Measurements from ENCODE around the gene PASK. TPM values are rescaled to one million over a fixed set of nuclear protein-coding genes. Genes with fewer than 3 reads are reported as not detected.

PASK gene
- polyA plus RNA-seq, 4 donors, result 4.7 to 14.7 (median 6.2) TPM

GRCh38 chr2:241070361-241070760 lies 78.9 kb downstream of the PASK start:
- Histone ChIP-seq H3K27me3 (ENCODE audit: control insufficient read depth in 3 of 3, insufficient read depth in 3 of 3, low read length in 3 of 3) (peaks cover 0 to 20% (median 0%) of the 10 kb centered on the region in 3 donors), H3K27ac (ENCODE audit: low read depth in 1 of 3, low read length in 2 of 3) (no peak overlapping the region), H3K36me3 (ENCODE audit: control insufficient read depth in 3 of 3, insufficient read depth in 2 of 3, low read depth in 1 of 3, low read length in 3 of 3) (peaks cover 2 to 18% (median 4%) of the 10 kb centered on the region in 3 donors), H3K4me1 (ENCODE audit: control insufficient read depth in 3 of 3, insufficient read depth in 2 of 3, low read depth in 1 of 3, low read length in 2 of 3) (no peaks in the 10 kb centered on the region), H3K4me3 (ENCODE audit: low read depth in 1 of 3, low read length in 3 of 3) (no peak overlapping the region), H3K9me3 (ENCODE audit: control insufficient read depth in 2 of 2, insufficient read depth in 1 of 2, low read depth in 1 of 2, low read length in 1 of 2) (no peaks in the 10 kb centered on the region)
- DNase-seq, result no peak
- WGBS, 3 donors, result 90 to 93% (median 90%) methylated on average over 13 of the region's 13 CpGs
- no peak for FAIRE-seq

GRCh38 chr2:241069821-241070281 lies 79.4 kb downstream of the PASK start:
- H3K4me3 ChIP-seq (ENCODE audit: low read depth in 1 of 3, low read length in 3 of 3), result no peak overlapping the region
- WGBS, 3 donors, result 33 to 63% (median 60%) methylated on average over 26 of the region's 26 CpGs
- no peak for DNase-seq
- H3K27me3 ChIP-seq (ENCODE audit: control insufficient read depth in 3 of 3, insufficient read depth in 3 of 3, low read length in 3 of 3), result peaks cover 0 to 20% (median 0%) of the 10 kb centered on the region in 3 donors
- no peaks in the 10 kb centered on the region for H3K4me1 ChIP-seq (ENCODE audit: control insufficient read depth in 3 of 3, insufficient read depth in 2 of 3, low read depth in 1 of 3, low read length in 2 of 3)
- peaks cover under 1 to 12% (median 2%) of the 10 kb centered on the region in 3 donors for H3K36me3 ChIP-seq (ENCODE audit: control insufficient read depth in 3 of 3, insufficient read depth in 2 of 3, low read depth in 1 of 3, low read length in 3 of 3)
- FAIRE-seq, result no peak
- H3K9me3 ChIP-seq (ENCODE audit: control insufficient read depth in 2 of 2, insufficient read depth in 1 of 2, low read depth in 1 of 2, low read length in 1 of 2), result no peaks in the 10 kb centered on the region
- no peak overlapping the region for H3K27ac ChIP-seq (ENCODE audit: low read depth in 1 of 3, low read length in 2 of 3)

GRCh38 chr2:241068942-241069810 lies 80.1 kb downstream of the PASK start:
- WGBS, 3 donors, result 88 to 91% (median 89%) methylated on average over 28 of the region's 28 CpGs
- peaks cover 0 to 8% (median 2%) of the 10 kb centered on the region in 3 donors for H3K36me3 ChIP-seq (ENCODE audit: control insufficient read depth in 3 of 3, insufficient read depth in 2 of 3, low read depth in 1 of 3, low read length in 3 of 3)
- no peak overlapping the region for H3K4me3 ChIP-seq (ENCODE audit: low read depth in 1 of 3, low read length in 3 of 3)
- FAIRE-seq (no peak), DNase-seq (no peak)
- no peaks in the 10 kb centered on the region for H3K4me1 ChIP-seq (ENCODE audit: control insufficient read depth in 3 of 3, insufficient read depth in 2 of 3, low read depth in 1 of 3, low read length in 2 of 3)
- no peaks in the 10 kb centered on the region for H3K9me3 ChIP-seq (ENCODE audit: control insufficient read depth in 2 of 2, insufficient read depth in 1 of 2, low read depth in 1 of 2, low read length in 1 of 2)
- H3K27me3 ChIP-seq (ENCODE audit: control insufficient read depth in 3 of 3, insufficient read depth in 3 of 3, low read length in 3 of 3), result peaks cover 0 to 20% (median 0%) of the 10 kb centered on the region in 3 donors
- H3K27ac ChIP-seq (ENCODE audit: low read depth in 1 of 3, low read length in 2 of 3), result no peak overlapping the region

GRCh38 chr2:241068136-241068941 lies 80.9 kb downstream of the PASK start:
- Histone ChIP-seq H3K36me3 (ENCODE audit: control insufficient read depth in 3 of 3, insufficient read depth in 2 of 3, low read depth in 1 of 3, low read length in 3 of 3) (peaks cover 0 to 5% (median 2%) of the 10 kb centered on the region in 3 donors), H3K4me1 (ENCODE audit: control insufficient read depth in 3 of 3, insufficient read depth in 2 of 3, low read depth in 1 of 3, low read length in 2 of 3) (no peaks in the 10 kb centered on the region), H3K9me3 (ENCODE audit: control insufficient read depth in 2 of 2, insufficient read depth in 1 of 2, low read depth in 1 of 2, low read length in 1 of 2) (no peaks in the 10 kb centered on the region), H3K27me3 (ENCODE audit: control insufficient read depth in 3 of 3, insufficient read depth in 3 of 3, low read length in 3 of 3) (peaks cover 0 to 22% (median 0%) of the 10 kb centered on the region in 3 donors), H3K27ac (ENCODE audit: low read depth in 1 of 3, low read length in 2 of 3) (no peak overlapping the region), H3K4me3 (ENCODE audit: low read depth in 1 of 3, low read length in 3 of 3) (no peak overlapping the region)
- no peak for FAIRE-seq
- WGBS, 3 donors, result 79 to 85% (median 80%) methylated on average over 25 of the region's 25 CpGs
- DNase-seq, result no peak

- no peaks in the 10 kb centered on the region for H3K4me1 ChIP-seq (ENCODE audit: control insufficient read depth in 3 of 3, insufficient read depth in 2 of 3, low read depth in 1 of 3, low read length in 2 of 3)
- 83 to 92% (median 85%) methylated on average over 21 of the region's 21 CpGs for WGBS, 3 donors
- H3K9me3 ChIP-seq (ENCODE audit: control insufficient read depth in 2 of 2, insufficient read depth in 1 of 2, low read depth in 1 of 2, low read length in 1 of 2), result no peaks in the 10 kb centered on the region
- no peak overlapping the region for H3K27ac ChIP-seq (ENCODE audit: low read depth in 1 of 3, low read length in 2 of 3)
- H3K36me3 ChIP-seq (ENCODE audit: control insufficient read depth in 3 of 3, insufficient read depth in 2 of 3, low read depth in 1 of 3, low read length in 3 of 3), result peaks cover 0 to 2% (median 1%) of the 10 kb centered on the region in 3 donors
- DNase-seq (no peak), FAIRE-seq (no peak)
- no peak overlapping the region for H3K4me3 ChIP-seq (ENCODE audit: low read depth in 1 of 3, low read length in 3 of 3)
- peaks cover 0 to 18% (median 0%) of the 10 kb centered on the region in 3 donors for H3K27me3 ChIP-seq (ENCODE audit: control insufficient read depth in 3 of 3, insufficient read depth in 3 of 3, low read length in 3 of 3)
These were observed 81.7 kb downstream of the PASK start for GRCh38 chr2:241067501-241068135.

GRCh38 chr2:241066893-241067341 lies 82.4 kb downstream of the PASK start:
- 67 to 78% (median 76%) methylated on average over 12 to 15 of the region's 15 CpGs for WGBS, 3 donors
- no peak overlapping the region for H3K4me3 ChIP-seq (ENCODE audit: low read depth in 1 of 3, low read length in 3 of 3)
- H3K9me3 ChIP-seq (ENCODE audit: control insufficient read depth in 2 of 2, insufficient read depth in 1 of 2, low read depth in 1 of 2, low read length in 1 of 2), result no peaks in the 10 kb centered on the region
- H3K36me3 ChIP-seq (ENCODE audit: control insufficient read depth in 3 of 3, insufficient read depth in 2 of 3, low read depth in 1 of 3, low read length in 3 of 3), result peaks cover 0 to 2% (median 0%) of the 10 kb centered on the region in 3 donors
- H3K4me1 ChIP-seq (ENCODE audit: control insufficient read depth in 3 of 3, insufficient read depth in 2 of 3, low read depth in 1 of 3, low read length in 2 of 3), result no peaks in the 10 kb centered on the region
- peaks cover 0 to 16% (median 0%) of the 10 kb centered on the region in 3 donors for H3K27me3 ChIP-seq (ENCODE audit: control insufficient read depth in 3 of 3, insufficient read depth in 3 of 3, low read length in 3 of 3)
- no peak for DNase-seq
- FAIRE-seq, result no peak
- no peak overlapping the region for H3K27ac ChIP-seq (ENCODE audit: low read depth in 1 of 3, low read length in 2 of 3)

- FAIRE-seq (no peak), DNase-seq (no peak)
- no peak overlapping the region for H3K27ac ChIP-seq (ENCODE audit: low read depth in 1 of 3, low read length in 2 of 3)
- peaks cover 0 to 16% (median 0%) of the 10 kb centered on the region in 3 donors for H3K27me3 ChIP-seq (ENCODE audit: control insufficient read depth in 3 of 3, insufficient read depth in 3 of 3, low read length in 3 of 3)
- H3K4me1 ChIP-seq (ENCODE audit: control insufficient read depth in 3 of 3, insufficient read depth in 2 of 3, low read depth in 1 of 3, low read length in 2 of 3), result no peaks in the 10 kb centered on the region
- 90 to 91% (median 90%) methylated on average over 21 of the region's 21 CpGs for WGBS, 3 donors
- no peak overlapping the region for H3K4me3 ChIP-seq (ENCODE audit: low read depth in 1 of 3, low read length in 3 of 3)
- H3K36me3 ChIP-seq (ENCODE audit: control insufficient read depth in 3 of 3, insufficient read depth in 2 of 3, low read depth in 1 of 3, low read length in 3 of 3), result peaks cover 0 to 2% (median 0%) of the 10 kb centered on the region in 3 donors
- H3K9me3 ChIP-seq (ENCODE audit: control insufficient read depth in 2 of 2, insufficient read depth in 1 of 2, low read depth in 1 of 2, low read length in 1 of 2), result no peaks in the 10 kb centered on the region
These were observed 82.9 kb downstream of the PASK start for GRCh38 chr2:241066171-241066892.

Data from small intestine (tissue), 7 donors.